Activated T-helper 1 cell treated with anti-CD3 and anti-CD28 coated beads, Interleukin-12 subunit alpha, Interleukin-12 subunit beta, Interleukin-2, Interleukin-4 antibody, amounts not matched to agents 30 ng/mL and 10 ng/mL and 1 ng/mL, durations not matched to agents 14 hours and 24 hours and 36 hours (primary cell): ENCODE results near the gene ACTRT2. TPM values are rescaled to one million over a fixed set of nuclear protein-coding genes. Genes with fewer than 3 reads are reported as not detected.

Experiments
- DNase-seq: peaks from one replicate; pipeline ENCODE4 v3.0.0; 2021; ENCODE audit warnings: low spot score
- H3K27ac Mint-ChIP-seq: one replicate; pipeline ENCODE4 v1.8.0; 2021; ENCODE audit warnings: mild to moderate bottlenecking, mixed read lengths
- H3K27me3 Mint-ChIP-seq: one replicate; pipeline ENCODE4 v1.8.0; 2022; ENCODE audit warnings: mild to moderate bottlenecking, moderate library complexity, mixed read lengths; ENCODE audit not compliant: insufficient read depth
- H3K36me3 Mint-ChIP-seq: one replicate; pipeline ENCODE4 v1.8.0; 2021; ENCODE audit warnings: low read depth, mixed read lengths
- H3K4me1 Mint-ChIP-seq: one replicate; pipeline ENCODE4 v1.8.0; 2021; ENCODE audit warnings: low read depth, mixed read lengths
- H3K4me3 Mint-ChIP-seq: one replicate; pipeline ENCODE4 v1.8.0; 2021; ENCODE audit warnings: mild to moderate bottlenecking, moderate library complexity, mixed read lengths
- H3K9me3 Mint-ChIP-seq: one replicate; pipeline ENCODE4 v1.8.0; 2021; ENCODE audit warnings: mixed read lengths
- intact Hi-C: fragments of 100-400 bp; cut with micrococcal nuclease; formaldehyde crosslinking; loops from one replicate; pipeline ENCODE4 v1.15.1; 2024
- total RNA-seq: library from RNA; stranded (reverse); gene quantifications from 2 replicates; pipeline ENCODE4 v1.2.3, GENCODE V29; 2022

The ACTRT2 gene
- total RNA-seq, 1 donor from 2014 or later, result not detected

- Mint-ChIP-seq H3K4me1 (no peaks in the 10 kb centered on the region), H3K4me3 (no peak overlapping the region), H3K27ac (no peak overlapping the region), H3K9me3 (no peaks in the 10 kb centered on the region), H3K36me3 (no peaks in the 10 kb centered on the region), H3K27me3 (peaks cover 5% of the 10 kb centered on the region)
- no peak for DNase-seq
- intact Hi-C loops, result no loop called here
Observed at GRCh38 chr1:3065797-3066196, 44.5 kb downstream of the ACTRT2 start.

DNA sequence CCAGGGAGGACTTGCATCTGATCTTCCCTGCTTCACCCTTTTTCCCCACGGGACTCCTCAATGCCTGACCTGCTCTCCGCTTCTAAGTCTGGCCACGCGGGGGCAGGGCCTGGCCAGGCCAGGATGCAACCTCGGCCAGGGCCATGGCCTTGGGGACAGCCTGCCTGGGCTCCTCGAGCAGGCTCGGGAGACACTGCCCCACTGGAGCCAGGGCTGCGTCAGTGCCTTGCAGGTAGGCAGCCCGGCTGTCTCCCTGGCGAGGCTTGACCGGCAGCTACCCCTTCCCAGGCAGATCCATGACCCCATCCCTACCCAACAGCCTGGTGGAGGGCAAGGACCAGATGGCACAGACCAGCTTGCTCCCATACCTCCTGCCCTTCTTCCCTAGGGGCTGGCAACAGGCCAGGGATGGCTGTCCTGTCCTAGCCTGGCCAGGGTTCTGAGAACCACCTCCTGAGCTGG is 45.0 kb downstream of the ACTRT2 start:
- DNase-seq, result no peak
- H3K4me3 Mint-ChIP-seq, result no peak overlapping the region
- peaks cover 5% of the 10 kb centered on the region for H3K27me3 Mint-ChIP-seq
- H3K27ac Mint-ChIP-seq, result no peak overlapping the region
- H3K9me3 Mint-ChIP-seq, result no peaks in the 10 kb centered on the region
- intact Hi-C loops, result no loop called here
- H3K36me3 Mint-ChIP-seq, result no peaks in the 10 kb centered on the region
- no peaks in the 10 kb centered on the region for H3K4me1 Mint-ChIP-seq

DNA sequence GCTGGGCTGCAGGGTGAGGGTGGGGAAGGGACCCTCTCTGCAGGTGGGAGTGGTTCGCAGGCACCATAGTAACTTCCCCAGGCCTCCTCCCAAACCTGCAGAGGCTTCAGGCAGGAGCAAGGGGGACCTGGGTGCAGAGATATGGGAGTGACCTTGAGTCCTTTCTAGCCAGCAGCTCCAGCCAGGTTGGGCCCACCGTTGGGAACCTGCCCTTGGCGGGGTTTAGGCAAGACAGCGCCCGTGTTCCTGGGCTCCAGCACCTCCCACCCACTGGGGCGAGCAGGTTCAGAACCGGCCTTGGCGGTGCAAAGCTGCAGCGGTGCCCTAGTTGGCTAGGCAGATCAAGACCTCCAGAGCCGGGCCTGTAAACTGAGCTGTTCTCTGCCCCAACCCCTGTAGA is 45.6 kb downstream of the ACTRT2 start:
- Mint-ChIP-seq H3K36me3 (no peaks in the 10 kb centered on the region), H3K27me3 (peaks cover 11% of the 10 kb centered on the region), H3K4me1 (no peaks in the 10 kb centered on the region), H3K4me3 (no peak overlapping the region), H3K27ac (no peak overlapping the region), H3K9me3 (no peaks in the 10 kb centered on the region)
- intact Hi-C loops, result no loop called here
- DNase-seq, result no peak

GRCh38 chr1:3067301-3067670 is 46.0 kb downstream of the ACTRT2 start:
- peaks cover 14% of the 10 kb centered on the region for H3K27me3 Mint-ChIP-seq
- H3K4me1 Mint-ChIP-seq, result no peaks in the 10 kb centered on the region
- H3K4me3 Mint-ChIP-seq, result no peak overlapping the region
- no peak for DNase-seq
- no peak overlapping the region for H3K27ac Mint-ChIP-seq
- H3K36me3 Mint-ChIP-seq, result no peaks in the 10 kb centered on the region
- no peaks in the 10 kb centered on the region for H3K9me3 Mint-ChIP-seq
- intact Hi-C loops, result no loop called here

DNA sequence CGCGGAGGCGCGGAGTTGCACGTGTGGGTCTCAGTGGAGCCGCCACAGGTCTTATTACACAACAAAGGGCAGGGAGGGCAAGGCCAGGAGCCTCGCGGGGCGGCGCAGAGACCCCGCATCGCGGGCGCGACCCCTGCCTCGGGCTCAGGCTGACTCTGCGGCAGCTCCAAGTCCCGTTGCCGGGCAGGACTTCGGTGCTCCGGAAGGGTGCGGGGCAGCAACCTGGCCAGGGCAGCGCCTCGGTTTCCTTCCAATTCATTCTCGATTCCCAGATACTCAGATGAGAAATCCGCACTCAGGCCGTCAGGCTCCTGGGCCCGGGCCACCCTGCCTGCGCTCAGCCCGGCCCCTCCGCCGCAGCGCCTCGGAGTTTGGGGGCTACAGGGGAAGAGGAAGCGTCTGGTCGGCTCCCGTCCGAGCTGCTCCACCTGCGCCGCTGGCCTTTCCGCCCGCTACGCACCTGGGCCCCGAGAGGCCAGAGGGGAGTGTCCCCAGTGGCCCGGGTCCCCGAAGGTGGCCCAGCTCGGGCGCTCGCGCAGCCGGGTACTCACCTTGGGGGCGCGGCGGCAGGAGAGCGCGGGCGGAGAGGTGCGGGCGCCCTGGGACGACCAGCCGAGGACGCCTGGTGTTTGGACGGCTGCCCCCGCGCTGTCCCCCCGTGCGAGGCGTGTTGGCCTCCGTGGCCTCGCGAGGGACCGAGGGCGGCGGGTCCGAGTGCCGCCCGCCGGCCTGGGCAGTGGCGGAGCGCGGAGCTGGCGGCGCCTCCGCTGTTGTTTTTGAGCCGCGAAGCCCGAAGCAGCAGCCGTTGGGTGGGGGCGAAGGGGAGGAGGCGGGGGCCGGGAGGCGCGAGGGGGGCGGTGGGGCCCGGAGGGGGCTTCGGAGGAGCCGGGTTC is 46.6 kb downstream of the ACTRT2 start:
- Mint-ChIP-seq H3K4me3 (no peak overlapping the region), H3K9me3 (no peaks in the 10 kb centered on the region), H3K36me3 (no peaks in the 10 kb centered on the region), H3K27ac (no peak overlapping the region), H3K4me1 (no peaks in the 10 kb centered on the region), H3K27me3 (peaks cover 15% of the 10 kb centered on the region)
- intact Hi-C loops, result no loop called here
- DNase-seq, result no peak

DNA sequence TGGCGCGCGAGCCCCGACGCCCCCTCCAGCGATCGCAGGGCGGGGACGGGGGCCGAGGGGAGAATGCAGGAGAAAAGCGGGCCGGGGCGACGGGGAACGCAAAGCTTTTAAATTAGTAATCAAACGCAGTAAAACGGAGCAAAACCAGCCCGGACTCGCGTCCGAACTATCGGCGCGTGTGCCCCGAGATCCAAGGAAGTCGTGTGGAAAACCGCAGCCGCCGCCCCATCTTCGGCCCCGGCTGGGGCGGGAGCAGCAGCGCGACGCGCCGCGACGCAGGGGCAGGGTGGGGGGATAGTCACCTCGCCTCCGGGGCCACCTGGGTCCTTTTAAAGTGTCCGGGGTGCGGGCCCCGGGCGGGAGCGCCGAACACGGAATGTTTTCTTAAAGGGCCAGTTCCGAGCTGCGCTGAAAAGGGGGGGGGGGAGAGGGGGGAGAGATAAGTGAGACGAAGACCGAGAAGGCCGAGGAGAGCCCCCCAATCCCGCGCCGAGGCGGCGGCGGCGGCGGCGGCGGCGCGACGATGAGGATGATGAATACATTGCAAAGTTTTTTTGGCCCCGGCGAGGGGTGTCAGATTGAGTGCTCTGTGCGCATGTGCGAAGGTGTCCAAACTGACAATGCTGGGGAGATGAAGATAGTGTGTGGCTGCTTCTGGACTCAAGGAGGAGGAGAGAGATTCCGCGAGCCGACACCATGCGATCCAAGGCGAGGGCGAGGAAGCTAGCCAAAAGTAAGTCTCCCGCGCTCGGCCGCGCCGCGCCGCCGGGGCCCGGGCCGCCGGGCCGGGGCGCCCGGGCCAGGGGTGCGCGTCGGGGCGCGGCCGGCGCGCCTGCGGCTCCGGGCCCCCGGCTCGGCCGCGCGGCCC is 47.5 kb downstream of the ACTRT2 start, which contains the start of gene PRDM16:
PRDM16 (plus strand) TSS at position 640 of the 868 bp plus-strand sequence; CDS start at position 697, 57 bp downstream.
- Mint-ChIP-seq H3K27me3 (peaks cover 15% of the 10 kb centered on the region), H3K36me3 (no peaks in the 10 kb centered on the region), H3K4me3 (peak within 1 kb of the TSS; percentile 67), H3K9me3 (no peaks in the 10 kb centered on the region), H3K4me1 (no peaks in the 10 kb centered on the region), H3K27ac (peak within 1 kb of the TSS; percentile 70)
- intact Hi-C loops, result no loop called here
- no peak for DNase-seq

DNA sequence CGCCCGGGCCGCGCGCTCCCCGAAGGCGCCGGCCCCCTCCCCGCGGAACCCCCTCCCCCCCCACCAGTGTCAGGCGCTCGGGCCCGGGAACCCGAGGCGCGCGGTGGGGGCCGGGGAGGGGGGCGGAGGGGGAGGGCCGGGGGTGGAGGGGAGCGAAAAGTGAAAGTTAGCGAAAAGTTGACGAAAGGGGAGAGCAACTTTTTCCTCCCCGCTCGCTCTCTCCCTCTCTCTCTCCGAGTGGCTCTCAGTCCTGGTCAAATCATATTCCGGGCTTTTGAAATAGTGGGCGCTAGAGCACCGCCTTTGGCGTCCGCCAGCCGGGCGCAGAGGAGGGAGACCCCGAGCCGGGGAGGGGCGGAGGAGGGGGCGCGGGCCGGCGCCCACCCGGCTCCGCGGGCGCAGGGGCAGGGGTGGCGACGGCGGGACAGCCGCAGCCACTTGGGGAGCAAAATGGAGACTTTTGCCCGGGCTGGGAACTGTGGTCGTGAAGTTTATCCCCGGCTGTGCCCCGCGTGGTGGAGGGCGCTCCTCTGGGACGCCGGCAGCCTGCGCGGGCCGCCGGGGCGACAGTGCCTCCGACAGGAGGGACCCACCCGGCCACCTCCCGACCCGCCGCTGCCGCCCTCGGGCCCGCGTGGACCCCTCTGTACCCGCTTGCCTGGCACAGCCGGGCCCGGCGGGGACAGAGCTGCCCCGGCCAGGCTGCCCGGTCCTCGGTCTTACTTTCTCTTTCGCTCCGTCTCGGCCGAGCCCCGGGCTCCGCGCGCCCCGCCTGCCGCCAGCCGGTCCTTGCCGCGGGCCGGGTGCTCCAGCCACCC is 48.4 kb downstream of the ACTRT2 start:
- Mint-ChIP-seq H3K36me3 (no peaks in the 10 kb centered on the region), H3K27me3 (peaks cover 21% of the 10 kb centered on the region), H3K4me3 (no peak overlapping the region), H3K27ac (no peak overlapping the region), H3K4me1 (no peaks in the 10 kb centered on the region), H3K9me3 (no peaks in the 10 kb centered on the region)
- no peak for DNase-seq
- intact Hi-C loops, result no loop called here

DNA sequence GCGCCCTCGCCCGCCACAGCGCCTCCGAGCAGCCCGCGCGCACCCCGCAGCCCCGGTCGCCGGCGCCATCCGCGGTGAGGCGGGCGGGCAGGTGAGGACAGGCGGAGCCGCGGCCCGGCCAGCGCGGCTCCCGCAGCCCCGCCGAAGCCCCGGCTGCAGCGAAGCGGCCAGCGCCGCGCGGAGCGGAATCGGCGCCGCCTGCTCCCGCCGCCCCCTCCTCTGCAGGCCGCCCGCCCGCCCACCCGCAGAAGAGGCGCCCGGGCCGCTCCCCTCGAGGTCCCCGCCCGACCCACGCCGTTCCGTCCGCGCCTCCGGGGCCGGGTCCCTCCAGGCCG is 49.0 kb downstream of the ACTRT2 start:
- DNase-seq, result no peak
- Mint-ChIP-seq H3K27ac (no peak overlapping the region), H3K4me1 (no peaks in the 10 kb centered on the region), H3K36me3 (no peaks in the 10 kb centered on the region), H3K9me3 (no peaks in the 10 kb centered on the region), H3K27me3 (peaks cover 21% of the 10 kb centered on the region), H3K4me3 (no peak overlapping the region)
- intact Hi-C loops, result no loop called here

DNA sequence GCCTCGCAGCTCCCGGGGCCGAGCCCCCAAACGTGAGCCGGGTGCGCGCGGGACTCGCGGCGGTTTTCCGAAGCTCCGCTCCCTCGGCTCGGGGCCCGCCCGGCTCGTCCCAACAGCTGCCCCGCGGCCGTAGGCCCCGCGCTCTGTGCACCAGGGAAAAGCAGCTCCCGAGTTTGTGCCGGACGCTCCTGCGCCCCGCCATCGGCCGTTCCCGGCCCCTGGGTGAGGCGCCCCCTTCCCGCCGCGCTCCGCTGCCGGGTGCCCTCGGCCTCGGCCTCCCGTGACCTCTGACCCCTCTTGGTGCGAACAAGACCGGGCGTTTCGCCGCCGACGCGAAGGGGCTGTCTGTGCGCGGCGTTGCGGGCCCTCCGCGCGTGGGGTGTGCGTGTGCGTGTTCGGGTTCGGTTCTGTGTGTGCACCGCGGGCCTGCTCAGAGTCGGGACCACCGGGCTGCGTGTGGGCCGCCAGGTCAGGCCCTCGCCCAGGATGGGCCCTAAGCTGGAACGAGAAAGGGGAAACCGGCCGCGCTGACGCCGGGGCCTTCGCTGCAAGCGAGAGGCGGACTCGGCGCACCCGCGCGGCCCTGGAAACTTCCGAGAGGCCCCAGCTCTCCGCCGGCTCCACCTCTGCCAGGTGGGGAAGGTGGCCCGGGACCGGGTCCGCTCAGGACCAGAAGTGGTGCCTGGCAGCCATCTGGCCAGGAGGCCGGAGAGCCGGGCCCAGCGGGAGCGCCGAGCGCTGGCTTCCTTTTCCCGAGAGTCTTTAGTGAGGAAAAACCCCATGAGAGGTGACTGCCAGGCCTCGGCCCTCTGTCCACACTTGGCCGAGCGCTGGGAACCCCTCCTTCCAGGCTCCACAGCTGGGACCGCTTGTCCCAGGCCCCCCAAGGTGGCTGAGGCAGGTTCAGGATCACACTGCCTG is 49.6 kb downstream of the ACTRT2 start:
- Mint-ChIP-seq H3K36me3 (no peaks in the 10 kb centered on the region), H3K4me3 (no peak overlapping the region)

DNA sequence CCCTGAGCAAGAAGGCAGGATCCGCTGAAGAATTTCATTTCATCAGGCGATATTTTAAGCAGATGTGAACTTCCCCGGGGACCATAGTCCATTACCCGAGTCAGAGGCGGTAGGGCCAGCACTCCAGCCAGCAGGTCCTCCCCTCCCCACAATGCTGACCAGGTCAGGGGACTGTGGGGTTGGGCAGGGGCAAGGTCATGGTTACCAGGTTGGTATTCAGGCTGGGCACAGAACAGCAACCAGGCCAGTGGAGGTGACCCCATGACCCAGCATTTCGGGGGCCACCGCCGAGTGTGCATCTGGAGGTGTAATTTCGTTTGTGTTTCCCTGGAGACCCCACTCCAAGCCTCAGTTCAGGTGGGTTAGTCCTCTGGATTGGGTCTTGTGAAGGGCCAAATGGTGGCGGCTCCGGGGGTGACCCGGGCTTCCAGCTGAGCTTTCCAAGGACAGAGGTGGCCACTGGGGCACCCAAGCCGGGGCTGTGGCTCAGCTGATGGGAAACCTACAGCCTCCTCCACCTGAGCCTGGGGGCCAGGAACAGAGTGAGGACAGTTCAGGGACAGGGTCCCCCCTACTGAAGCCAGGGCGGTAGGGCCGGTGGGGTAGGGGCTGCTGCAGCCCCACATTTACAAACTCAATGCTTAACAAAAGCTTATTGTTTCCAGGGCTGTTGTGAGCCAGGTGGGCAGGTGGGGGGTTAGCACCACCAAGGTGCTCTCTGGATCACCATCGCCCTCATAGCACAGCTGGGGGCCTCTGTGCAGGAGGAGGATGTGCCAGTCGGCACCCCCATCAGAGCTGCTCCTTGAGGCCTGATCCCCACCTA is 50.5 kb downstream of the ACTRT2 start:
- Mint-ChIP-seq H3K4me3 (no peak overlapping the region), H3K9me3 (no peaks in the 10 kb centered on the region), H3K27me3 (peaks cover 21% of the 10 kb centered on the region), H3K27ac (no peak overlapping the region), H3K36me3 (no peaks in the 10 kb centered on the region), H3K4me1 (no peaks in the 10 kb centered on the region)
- no peak for DNase-seq
- intact Hi-C loops, result no loop called here

More for the DNA sequence above, 49.6 kb downstream of the ACTRT2 start:
- H3K27me3 Mint-ChIP-seq, result peaks cover 21% of the 10 kb centered on the region
- intact Hi-C loops, result no loop called here
- no peak for DNase-seq
- no peaks in the 10 kb centered on the region for H3K4me1 Mint-ChIP-seq
- no peak overlapping the region for H3K27ac Mint-ChIP-seq
- H3K9me3 Mint-ChIP-seq, result no peaks in the 10 kb centered on the region
